Mesodermal cell (in vitro differentiated cells): ENCODE measurements around the gene DCAF4L1.
A peak's percentile ranks its signal among the peaks of the same experiment; 100 is the strongest.

Experiments
- H3K27ac ChIP-seq: 2 replicates; pipeline ENCODE4 v1.7.0; 2013; ENCODE audit warnings: mild to moderate bottlenecking, low read depth, low read length, moderate library complexity; ENCODE audit not compliant: severe bottlenecking
- H3K36me3 ChIP-seq: 2 replicates; pipeline ENCODE4 v1.7.1; 2013; ENCODE audit warnings: mild to moderate bottlenecking, low read length, moderate library complexity; ENCODE audit not compliant: control insufficient read depth, insufficient read depth
- H3K4me1 ChIP-seq: one replicate; pipeline ENCODE4 v1.7.1; 2013; ENCODE audit warnings: mild to moderate bottlenecking, low read length; ENCODE audit not compliant: insufficient read depth, control insufficient read depth, poor library complexity, severe bottlenecking
- H3K4me3 ChIP-seq: 2 replicates; pipeline ENCODE4 v1.7.0; 2013; ENCODE audit warnings: low read length, control low read depth, mild to moderate bottlenecking; ENCODE audit not compliant: insufficient read depth, poor library complexity, severe bottlenecking; ENCODE audit errors: extremely low read depth
- H3K9me3 ChIP-seq: 2 replicates; pipeline ENCODE4 v1.7.1; 2013; ENCODE audit warnings: mild to moderate bottlenecking, low read length, moderate library complexity; ENCODE audit not compliant: control insufficient read depth
- WGBS, 2 experiments: methylation state at CpG; one replicate each; pipeline ENCODE4 v1.1.5; 2013; ENCODE audit warnings: missing lambda C conversion rate in 2 of 2; ENCODE audit not compliant: insufficient coverage in 2 of 2; 5-methylcytosine and 5-hydroxymethylcytosine counted together

The DCAF4L1 gene

GRCh38 chr4:41957634-41958033 lies 23.9 kb upstream of the DCAF4L1 start:
- Histone ChIP-seq H3K36me3 (peaks cover 27% of the 10 kb centered on the region), H3K4me3 (no peak overlapping the region), H3K27ac (no peak overlapping the region), H3K4me1 (no peaks in the 10 kb centered on the region), H3K9me3 (no peaks in the 10 kb centered on the region)
- WGBS, 2 experiments, result no CpG with 5 or more reads among the region's 1 CpG

- Histone ChIP-seq H3K9me3 (no peaks in the 10 kb centered on the region), H3K4me3 (no peak overlapping the region), H3K27ac (no peak overlapping the region), H3K4me1 (no peaks in the 10 kb centered on the region), H3K36me3 (peaks cover 2% of the 10 kb centered on the region)
- no CpG with 5 or more reads among the region's 4 CpGs for WGBS, 2 experiments
These were observed 18.5 kb upstream of the DCAF4L1 start for GRCh38 chr4:41963105-41963504.

GRCh38 chr4:41964401-41964800 lies 17.2 kb upstream of the DCAF4L1 start:
- Histone ChIP-seq H3K9me3 (peaks cover 7% of the 10 kb centered on the region), H3K36me3 (peaks cover 2% of the 10 kb centered on the region), H3K27ac (no peak overlapping the region), H3K4me3 (no peak overlapping the region), H3K4me1 (no peaks in the 10 kb centered on the region)
- WGBS, 2 experiments, result no CpG with 5 or more reads among the region's 1 CpG

- H3K4me1 ChIP-seq, result no peaks in the 10 kb centered on the region
- WGBS, 2 experiments, result 100% methylated on average over 2 of the region's 2 CpGs; no CpG with 5 or more reads in 1 of the 2 experiments
- peaks cover 7% of the 10 kb centered on the region for H3K9me3 ChIP-seq
- no peak overlapping the region for H3K27ac ChIP-seq
- no peak overlapping the region for H3K4me3 ChIP-seq
- H3K36me3 ChIP-seq, result no peaks in the 10 kb centered on the region
These were observed 14.2 kb upstream of the DCAF4L1 start for GRCh38 chr4:41967392-41967791.

GRCh38 chr4:41969671-41970070 lies 11.9 kb upstream of the DCAF4L1 start:
- Histone ChIP-seq H3K36me3 (no peaks in the 10 kb centered on the region), H3K9me3 (peaks cover 7% of the 10 kb centered on the region), H3K27ac (no peak overlapping the region), H3K4me1 (no peaks in the 10 kb centered on the region), H3K4me3 (no peak overlapping the region)

- 92% methylated on average over 1 of the region's 1 CpG for WGBS, 2 experiments
- Histone ChIP-seq H3K4me3 (no peak overlapping the region), H3K36me3 (no peaks in the 10 kb centered on the region), H3K4me1 (no peaks in the 10 kb centered on the region), H3K27ac (no peak overlapping the region), H3K9me3 (no peaks in the 10 kb centered on the region)
These were observed 6.2 kb upstream of the DCAF4L1 start for GRCh38 chr4:41975341-41975740.

- Histone ChIP-seq H3K4me1 (no peaks in the 10 kb centered on the region), H3K4me3 (no peak overlapping the region), H3K9me3 (no peaks in the 10 kb centered on the region), H3K36me3 (no peaks in the 10 kb centered on the region), H3K27ac (peak overlapping the region; percentile 68)
- WGBS, 2 experiments, result 73 to 85% methylated on average over 1 of the region's 1 CpG
These were observed 4.6 kb upstream of the DCAF4L1 start for GRCh38 chr4:41976775-41977516.

GRCh38 chr4:41977709-41978108 lies 3.8 kb upstream of the DCAF4L1 start:
- Histone ChIP-seq H3K4me3 (no peak overlapping the region), H3K4me1 (no peaks in the 10 kb centered on the region), H3K9me3 (no peaks in the 10 kb centered on the region), H3K27ac (no peak overlapping the region), H3K36me3 (no peaks in the 10 kb centered on the region)
- 80 to 100% methylated on average over 1 of the region's 3 CpGs for WGBS, 2 experiments

GRCh38 chr4:41982716-41983115 lies 1.2 kb downstream of the DCAF4L1 start:
- Histone ChIP-seq H3K4me1 (no peaks in the 10 kb centered on the region), H3K4me3 (no peak overlapping the region), H3K9me3 (no peaks in the 10 kb centered on the region), H3K36me3 (no peaks in the 10 kb centered on the region), H3K27ac (no peak overlapping the region)
- 93 to 97% methylated on average over 18 to 22 of the region's 22 CpGs for WGBS, 2 experiments

- Histone ChIP-seq H3K27ac (no peak overlapping the region), H3K36me3 (no peaks in the 10 kb centered on the region), H3K4me1 (no peaks in the 10 kb centered on the region), H3K9me3 (no peaks in the 10 kb centered on the region), H3K4me3 (no peak overlapping the region)
- 50% methylated on average over 1 of the region's 1 CpG; no CpG with 5 or more reads in 1 of the 2 experiments for WGBS, 2 experiments
These were observed 3.6 kb downstream of the DCAF4L1 start for GRCh38 chr4:41985151-41985550.

- peak overlapping the region; percentile 88 for H3K4me3 ChIP-seq
- 0 to 1% methylated on average over 5 to 11 of the region's 12 CpGs for WGBS, 2 experiments
- no peak overlapping the region for H3K27ac ChIP-seq
- H3K4me1 ChIP-seq, result no peaks in the 10 kb centered on the region
- no peaks in the 10 kb centered on the region for H3K36me3 ChIP-seq
- H3K9me3 ChIP-seq, result no peaks in the 10 kb centered on the region
These were observed 8.4 kb downstream of the DCAF4L1 start for GRCh38 chr4:41989994-41990364.
